ENCODE data around the gene CTU2. TPM values are rescaled to one million over a fixed set of nuclear protein-coding genes. Genes with fewer than 3 reads are reported as not detected.

The CTU2 gene
- total RNA-seq, 1 experiment from 2014 or later, result 9.8 TPM

- no peak for DNase-seq (ENCODE audit: extremely low read depth, low read depth)
These were observed 35.1 kb downstream of the CTU2 start for GRCh38 chr16:88741368-88741767.

- no peak for DNase-seq (ENCODE audit: extremely low read depth, low read depth)
These were observed 36.7 kb downstream of the CTU2 start for GRCh38 chr16:88742896-88743605.

GRCh38 chr16:88743693-88744576, 37.6 kb downstream of the CTU2 start:
- peak; percentile 55 for DNase-seq (ENCODE audit: extremely low read depth, low read depth)

GRCh38 chr16:88744577-88745521, 38.5 kb downstream of the CTU2 start:
- no peak for DNase-seq (ENCODE audit: extremely low read depth, low read depth)

GRCh38 chr16:88746506-88746905, 40.2 kb downstream of the CTU2 start:
- no peak for DNase-seq (ENCODE audit: extremely low read depth, low read depth)

GRCh38 chr16:88747588-88748301, 41.4 kb downstream of the CTU2 start:
- peak; percentile 43 for DNase-seq (ENCODE audit: extremely low read depth, low read depth)

GRCh38 chr16:88748364-88748763, 42.1 kb downstream of the CTU2 start:
- no peak for DNase-seq (ENCODE audit: extremely low read depth, low read depth)

- no peak for DNase-seq (ENCODE audit: extremely low read depth, low read depth)
These were observed 43.1 kb downstream of the CTU2 start for GRCh38 chr16:88749358-88749757.

GRCh38 chr16:88750854-88751253, 44.6 kb downstream of the CTU2 start:
- DNase-seq (ENCODE audit: extremely low read depth, low read depth), result no peak

GRCh38 chr16:88752386-88753002, 46.2 kb downstream of the CTU2 start:
- DNase-seq (ENCODE audit: extremely low read depth, low read depth), result no peak

GRCh38 chr16:88753191-88753590, 46.9 kb downstream of the CTU2 start:
- no peak for DNase-seq (ENCODE audit: extremely low read depth, low read depth)

- DNase-seq (ENCODE audit: extremely low read depth, low read depth), result no peak
These were observed 47.3 kb downstream of the CTU2 start for GRCh38 chr16:88753602-88754001.

GRCh38 chr16:88754109-88754911, 48.0 kb downstream of the CTU2 start:
- DNase-seq (ENCODE audit: extremely low read depth, low read depth), result no peak

GRCh38 chr16:88754912-88755744, 48.8 kb downstream of the CTU2 start:
- DNase-seq (ENCODE audit: extremely low read depth, low read depth), result no peak

- DNase-seq (ENCODE audit: extremely low read depth, low read depth), result no peak
These were observed 49.6 kb downstream of the CTU2 start for GRCh38 chr16:88755745-88756443.

GRCh38 chr16:88758227-88758943, 52.1 kb downstream of the CTU2 start:
- no peak for DNase-seq (ENCODE audit: extremely low read depth, low read depth)

GRCh38 chr16:88758944-88759244, 52.6 kb downstream of the CTU2 start:
- DNase-seq (ENCODE audit: extremely low read depth, low read depth), result no peak
